Measurements from ENCODE around the gene CUEDC2.
A peak's percentile ranks its signal among the peaks of the same experiment; 100 is the strongest.

Gene CUEDC2

GRCh38 chr10:102434394-102435132, 2.2 kb upstream of the CUEDC2 start:
- peaks cover 62% of the 10 kb centered on the region for H3K4me1 Mint-ChIP-seq
- TF ChIP-seq, protein P1, sequence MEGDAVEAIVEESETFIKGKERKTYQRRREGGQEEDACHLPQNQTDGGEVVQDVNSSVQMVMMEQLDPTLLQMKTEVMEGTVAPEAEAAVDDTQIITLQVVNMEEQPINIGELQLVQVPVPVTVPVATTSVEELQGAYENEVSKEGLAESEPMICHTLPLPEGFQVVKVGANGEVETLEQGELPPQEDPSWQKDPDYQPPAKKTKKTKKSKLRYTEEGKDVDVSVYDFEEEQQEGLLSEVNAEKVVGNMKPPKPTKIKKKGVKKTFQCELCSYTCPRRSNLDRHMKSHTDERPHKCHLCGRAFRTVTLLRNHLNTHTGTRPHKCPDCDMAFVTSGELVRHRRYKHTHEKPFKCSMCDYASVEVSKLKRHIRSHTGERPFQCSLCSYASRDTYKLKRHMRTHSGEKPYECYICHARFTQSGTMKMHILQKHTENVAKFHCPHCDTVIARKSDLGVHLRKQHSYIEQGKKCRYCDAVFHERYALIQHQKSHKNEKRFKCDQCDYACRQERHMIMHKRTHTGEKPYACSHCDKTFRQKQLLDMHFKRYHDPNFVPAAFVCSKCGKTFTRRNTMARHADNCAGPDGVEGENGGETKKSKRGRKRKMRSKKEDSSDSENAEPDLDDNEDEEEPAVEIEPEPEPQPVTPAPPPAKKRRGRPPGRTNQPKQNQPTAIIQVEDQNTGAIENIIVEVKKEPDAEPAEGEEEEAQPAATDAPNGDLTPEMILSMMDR (IDR thresholded peaks at IDR 0.05): no peak
- no peaks in the 10 kb centered on the region for H3K9me3 Mint-ChIP-seq
- no peaks in the 10 kb centered on the region for H3K27me3 Mint-ChIP-seq (ENCODE audit: low read depth, poor library complexity)
- peak overlapping the region; percentile 63 for H3K4me3 Mint-ChIP-seq
- peak; percentile 26 for DNase-seq
- peak overlapping the region; percentile 36 for H3K27ac Mint-ChIP-seq
- H3K36me3 Mint-ChIP-seq (ENCODE audit: low read depth): no peaks in the 10 kb centered on the region

DNA sequence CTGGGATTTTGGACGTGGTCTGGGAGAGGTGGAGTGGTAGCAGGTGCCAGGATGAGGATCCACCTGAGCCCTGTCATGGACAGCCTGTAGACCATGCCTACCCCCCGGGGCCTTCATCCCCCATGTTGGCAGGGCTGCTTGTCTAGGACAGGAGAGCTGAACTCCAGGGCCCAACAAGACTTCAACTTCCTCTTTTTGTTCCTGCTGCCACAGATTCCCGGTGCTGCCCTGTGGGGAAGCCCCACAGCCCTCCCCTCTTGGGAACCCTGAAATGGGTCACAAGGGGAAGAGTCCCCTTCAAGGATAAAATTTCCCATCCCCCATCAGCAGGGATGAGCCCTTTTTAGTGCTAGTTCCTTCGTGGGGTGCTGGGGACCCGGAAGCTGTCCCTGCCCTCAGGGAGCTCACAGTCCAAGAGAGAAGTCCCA, 1.3 kb upstream of the CUEDC2 start:
- TF ChIP-seq, protein P1 (IDR thresholded peaks at IDR 0.05): no peak
- Mint-ChIP-seq H3K4me1 (peaks cover 62% of the 10 kb centered on the region), H3K36me3 (ENCODE audit: low read depth) (no peaks in the 10 kb centered on the region), H3K4me3 (peak overlapping the region; percentile 25), H3K27ac (no peak overlapping the region), H3K9me3 (no peaks in the 10 kb centered on the region), H3K27me3 (ENCODE audit: low read depth, poor library complexity) (no peaks in the 10 kb centered on the region)
- DNase-seq: no peak

GRCh38 chr10:102431452-102432124, 786 bp downstream of the CUEDC2 start:
- no peaks in the 10 kb centered on the region for H3K27me3 Mint-ChIP-seq (ENCODE audit: low read depth, poor library complexity)
- peak overlapping the region; percentile 26 for H3K27ac Mint-ChIP-seq
- no peak for DNase-seq
- TF ChIP-seq, protein P1 (IDR thresholded peaks at IDR 0.05): no peak
- peaks cover 43% of the 10 kb centered on the region for H3K4me1 Mint-ChIP-seq
- no peaks in the 10 kb centered on the region for H3K36me3 Mint-ChIP-seq (ENCODE audit: low read depth)
- H3K4me3 Mint-ChIP-seq: peak overlapping the region; percentile 89
- H3K9me3 Mint-ChIP-seq: no peaks in the 10 kb centered on the region

DNA sequence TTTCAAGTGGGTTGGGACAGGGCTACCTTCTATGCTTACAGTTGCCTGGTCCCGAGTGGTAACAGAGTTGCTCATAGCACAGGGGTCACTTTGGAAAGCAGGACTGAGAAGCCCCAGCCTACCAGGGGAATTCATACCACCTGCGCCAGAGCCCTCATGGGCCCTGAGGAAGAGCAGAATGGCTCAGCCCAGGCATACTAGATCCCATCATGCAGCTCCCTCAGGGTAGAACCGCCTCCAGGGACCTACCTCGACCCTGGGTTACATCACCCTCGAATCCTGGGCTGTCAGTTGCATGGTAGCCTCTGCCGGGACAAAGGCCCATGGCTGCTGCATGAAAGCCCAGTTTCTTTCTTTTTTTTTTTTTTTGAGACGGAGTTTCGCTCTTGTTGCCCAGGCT, 2.9 kb downstream of the CUEDC2 start:
- H3K9me3 Mint-ChIP-seq: no peaks in the 10 kb centered on the region
- DNase-seq: no peak

DNA sequence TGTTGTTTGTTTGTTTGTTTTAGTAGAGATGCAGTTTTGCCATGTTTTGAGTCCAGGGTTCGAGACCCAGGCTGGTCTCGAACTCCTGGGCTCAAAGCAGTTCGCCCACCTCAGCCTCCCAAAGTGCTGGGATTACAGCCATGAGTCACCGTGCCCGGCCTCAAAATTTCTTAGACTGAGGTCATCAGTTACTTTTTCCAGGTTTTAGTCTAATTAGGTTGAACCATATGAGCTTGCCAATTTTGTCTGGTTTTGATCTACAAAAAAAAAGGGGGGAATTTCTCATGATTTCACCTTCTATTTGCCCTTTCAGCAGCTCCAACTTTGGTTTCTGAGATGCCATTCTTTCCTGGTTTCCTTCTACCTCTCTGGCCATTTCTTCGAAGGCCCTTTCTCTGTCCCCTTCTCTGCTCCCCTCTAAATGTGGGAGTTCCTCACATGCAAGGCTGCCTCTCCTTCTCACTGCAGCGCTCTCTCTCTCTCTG, 5.5 kb downstream of the CUEDC2 start:
- Mint-ChIP-seq H3K9me3 (no peaks in the 10 kb centered on the region), H3K4me3 (no peak overlapping the region), H3K27me3 (ENCODE audit: low read depth, poor library complexity) (peaks cover 4% of the 10 kb centered on the region), H3K4me1 (peaks cover 15% of the 10 kb centered on the region), H3K27ac (no peak overlapping the region), H3K36me3 (ENCODE audit: low read depth) (no peaks in the 10 kb centered on the region)
- TF ChIP-seq, protein P1 (IDR thresholded peaks at IDR 0.05): no peak
- DNase-seq: no peak

More for the DNA sequence above, 2.9 kb downstream of the CUEDC2 start:
- Mint-ChIP-seq H3K4me3 (no peak overlapping the region), H3K27ac (no peak overlapping the region), H3K36me3 (ENCODE audit: low read depth) (no peaks in the 10 kb centered on the region), H3K4me1 (peaks cover 22% of the 10 kb centered on the region), H3K27me3 (ENCODE audit: low read depth, poor library complexity) (no peaks in the 10 kb centered on the region)
- TF ChIP-seq, protein P1 (IDR thresholded peaks at IDR 0.05): no peak
